Measurements from ENCODE around the gene RSPH4A. TPM values are rescaled to one million over a fixed set of nuclear protein-coding genes. Genes with fewer than 3 reads are reported as not detected.

RSPH4A gene
- total RNA-seq (2022; extraction: Qiagen RNA extraction; ENCODE audit: low read depth) = 0.17 to 0.26 TPM (median 0.24 TPM) in 5 replicates

DNA sequence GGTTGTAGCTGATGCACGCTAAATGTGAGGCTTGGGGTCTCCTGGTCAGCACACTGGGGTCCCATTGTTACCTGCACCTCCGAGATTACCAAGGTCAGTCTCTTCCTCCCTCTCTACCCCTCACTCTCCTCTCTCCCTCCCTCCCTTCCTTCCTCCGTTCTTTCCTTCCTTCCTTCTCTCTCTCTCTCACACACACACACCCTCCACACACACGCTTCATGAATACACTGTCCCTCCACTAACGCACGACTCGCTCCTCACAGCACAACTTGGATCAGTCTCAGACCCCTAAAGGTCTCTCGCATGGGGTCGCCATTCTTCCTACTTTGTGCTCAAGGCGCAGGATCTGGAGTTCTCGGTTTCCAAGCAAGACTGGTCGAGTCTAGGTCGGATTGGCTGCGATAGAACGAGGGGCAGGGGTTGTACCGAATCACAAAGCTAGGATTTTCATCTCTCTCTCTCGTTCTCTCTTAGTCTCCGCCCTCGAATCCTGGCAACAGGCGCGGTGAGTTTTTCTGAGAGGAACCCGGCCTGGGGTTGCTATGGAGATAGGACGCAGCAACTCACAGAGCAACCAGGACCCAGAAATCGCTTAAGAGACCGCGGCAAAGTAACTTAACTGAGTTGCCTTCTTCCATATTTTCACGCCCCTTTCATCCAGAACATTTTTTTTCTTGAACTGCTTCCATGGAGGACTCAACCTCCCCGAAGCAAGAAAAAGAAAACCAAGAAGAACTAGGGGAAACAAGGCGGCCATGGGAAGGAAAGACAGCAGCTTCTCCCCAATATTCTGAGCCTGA lies at the start of gene RSPH4A:
Gene RSPH4A, plus strand, starts transcription at position 543 of the 800 bp plus-strand sequence. Its CDS starts 145 bp downstream, at position 688.

DNA sequence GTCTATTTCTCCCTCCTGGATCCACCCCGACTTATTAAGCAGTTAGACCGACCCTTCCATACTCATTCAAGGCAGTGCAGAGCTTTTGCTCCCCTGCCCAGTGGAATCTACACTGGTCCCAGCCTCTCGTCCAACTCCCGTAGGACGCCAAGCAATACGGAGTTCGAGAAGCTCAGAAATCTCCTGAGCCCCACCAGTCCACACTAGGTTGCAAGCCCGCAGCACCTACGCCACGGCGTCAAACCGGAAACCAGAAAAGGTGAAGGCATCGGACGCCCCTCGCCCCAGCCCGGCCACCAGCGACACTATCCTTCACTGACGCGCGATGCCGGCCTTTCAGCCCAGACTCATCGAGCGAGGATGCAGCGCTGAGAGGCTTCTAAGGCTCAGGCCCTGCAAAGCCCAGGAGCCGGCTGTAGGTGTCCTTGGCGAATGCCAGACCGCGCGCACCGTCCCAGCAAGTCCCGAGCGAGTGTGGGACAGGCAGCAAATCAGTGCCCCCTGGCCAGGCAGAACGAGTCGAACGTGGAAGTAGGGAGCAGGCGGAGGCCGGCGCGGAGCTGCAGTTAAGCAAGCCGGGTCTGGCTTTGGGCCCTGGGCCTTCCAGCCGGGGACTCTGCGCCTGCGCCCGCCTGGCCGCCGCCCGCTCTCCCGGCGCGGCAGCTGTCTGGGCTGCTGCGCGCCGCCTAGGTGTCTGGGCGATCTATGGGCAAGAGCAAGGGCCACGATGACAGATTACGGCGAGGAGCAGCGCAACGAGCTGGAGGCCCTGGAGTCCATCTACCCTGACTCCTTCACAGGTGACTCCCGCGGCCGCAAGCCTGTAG lies 45.2 kb upstream of the RSPH4A start, which contains the start of gene RWDD1:
Gene RWDD1, plus strand, starts transcription at position 649 of the 827 bp plus-strand sequence. Its CDS starts 79 bp downstream, at position 728.

DNA sequence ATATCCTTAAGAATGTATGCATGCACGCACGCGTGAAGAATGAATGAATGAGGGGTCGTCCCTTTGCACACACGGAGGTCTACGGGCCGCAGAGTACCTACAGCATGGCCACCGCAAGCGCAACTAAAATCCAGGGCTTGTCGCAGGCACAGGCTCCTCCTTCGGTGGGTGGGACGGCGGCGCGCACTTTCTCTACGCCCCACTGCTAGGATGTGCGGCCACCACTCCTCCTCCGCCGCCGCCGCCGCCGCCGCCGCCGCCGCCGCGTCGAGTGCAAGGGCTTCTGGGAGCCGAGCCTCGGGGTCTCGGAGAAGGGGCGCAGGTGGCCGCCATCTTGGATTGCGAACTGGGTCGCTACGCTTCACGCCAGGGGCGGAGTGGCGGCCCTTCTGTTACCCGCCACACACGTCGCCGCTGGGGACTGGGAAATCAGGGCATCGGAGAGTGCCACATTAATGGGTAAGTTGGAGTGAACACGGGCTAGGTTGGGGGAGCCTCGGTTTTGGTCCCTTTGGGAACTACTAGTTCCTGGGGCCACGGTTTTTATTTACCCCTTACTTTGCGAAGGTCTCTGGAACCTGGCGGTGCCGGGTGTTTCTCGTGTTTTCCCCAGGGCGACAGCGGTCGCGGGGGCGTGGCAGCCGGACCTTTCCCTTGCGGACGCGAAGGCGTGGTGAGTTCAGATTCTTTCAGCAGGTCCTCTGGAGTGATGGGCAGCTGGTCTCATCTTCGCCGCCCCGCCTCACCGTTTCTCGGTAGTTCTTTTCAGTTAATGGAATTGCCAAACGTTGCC lies 64.8 kb downstream of the RSPH4A start, which contains the start of gene KPNA5:
Gene KPNA5, plus strand, starts transcription at position 332 of the 793 bp plus-strand sequence. Its CDS starts 124 bp downstream, at position 456.

Other genes with a start within 250 kb of the RSPH4A start
- 15.9 to 21.7 TPM (median 19.0 TPM) in 5 replicates for gene DSE, start 245.5 kb upstream of the RSPH4A start, total RNA-seq (2022; extraction: Qiagen RNA extraction; ENCODE audit: low read depth)
- 0.45 TPM in 1 of 5 replicates, not detected in the others for gene CALHM6, start 155.1 kb upstream of the RSPH4A start, total RNA-seq (2022; extraction: Qiagen RNA extraction; ENCODE audit: low read depth)
- 0.05 to 0.10 TPM (median 0.06 TPM) in 5 replicates for gene CALHM5, start 104.8 kb upstream of the RSPH4A start, total RNA-seq (2022; extraction: Qiagen RNA extraction; ENCODE audit: low read depth)
- gene TRAPPC3L, start 70.8 kb upstream of the RSPH4A start, total RNA-seq (2022; extraction: Qiagen RNA extraction; ENCODE audit: low read depth) = not detected in 5 replicates
- gene CALHM4, start 62.7 kb upstream of the RSPH4A start, total RNA-seq (2022; extraction: Qiagen RNA extraction; ENCODE audit: low read depth) = not detected in 5 replicates
- 23.1 to 41.4 TPM (median 37.2 TPM) in 5 replicates for gene RWDD1, start 45.0 kb upstream of the RSPH4A start, total RNA-seq (2022; extraction: Qiagen RNA extraction; ENCODE audit: low read depth)
- 6.3 to 8.7 TPM (median 7.0 TPM) in 5 replicates for gene ZUP1, start 52.3 kb downstream of the RSPH4A start, total RNA-seq (2022; extraction: Qiagen RNA extraction; ENCODE audit: low read depth)
- gene KPNA5, start 64.7 kb downstream of the RSPH4A start, total RNA-seq (2022; extraction: Qiagen RNA extraction; ENCODE audit: low read depth) = 1.5 to 1.8 TPM (median 1.7 TPM) in 5 replicates
- gene FAM162B, start 149.2 kb downstream of the RSPH4A start, total RNA-seq (2022; extraction: Qiagen RNA extraction; ENCODE audit: low read depth) = 0.08 TPM in 1 of 5 replicates, not detected in the others
- gene GPRC6A, start 212.6 kb downstream of the RSPH4A start, total RNA-seq (2022; extraction: Qiagen RNA extraction; ENCODE audit: low read depth) = not detected in 5 replicates

Data from A549 treated with DMSO at 1 μM for 4 hours (cell line).